ENCODE results near the gene TRAPPC6A.

- TF ChIP-seq POLR2A (IDR thresholded peaks at IDR 0.05; ENCODE audit: low read depth, low read length) (no peak), POLR2AphosphoS5 (IDR thresholded peaks at IDR 0.05; ENCODE audit: low read depth, low read length) (no peak)
These were observed 18.1 kb downstream of the TRAPPC6A start for GRCh38 chr19:45159971-45160324.

Data from GM12892 (cell line).